Vagina (tissue), 2 donors: ENCODE measurements around the gene NDOR1. TPM values are rescaled to one million over a fixed set of nuclear protein-coding genes. Genes with fewer than 3 reads are reported as not detected.

Experiments
- DNase-seq, 2 donors: peaks; one replicate each; pipeline ENCODE4 v3.0.0-alpha.2; 2017; ENCODE audit errors: extremely low spot score in 2 of 2
- H3K27ac ChIP-seq: fragments of 200-600 bp; sonication (generic); one replicate; pipeline ENCODE4 v1.5.1; 2019
- H3K27me3 ChIP-seq: fragments of 200-600 bp; sonication (generic); one replicate; pipeline ENCODE4 v1.5.1; 2019
- H3K36me3 ChIP-seq, 2 donors: fragments of 200-600 bp; sonication (generic); one replicate each; pipeline ENCODE4 v1.5.1; 2017 to 2019
- H3K4me1 ChIP-seq: fragments of 200-600 bp; sonication (generic); one replicate; pipeline ENCODE4 v1.5.1; 2019
- H3K4me3 ChIP-seq, 2 donors: fragments of 200-600 bp; sonication (generic); 1 replicate in 1 of 2; 2 replicates in 1 of 2; pipeline ENCODE4 v1.5.1; 2016 to 2019
- H3K9me3 ChIP-seq: fragments of 200-600 bp; sonication (generic); one replicate; pipeline ENCODE4 v1.5.1; 2019
- CTCF ChIP-seq, 3 experiments: fragments of 450-650 bp in 2 of 3; fragments of 200-600 bp in 1 of 3; sonication (generic) in 1 of 3; IDR thresholded peaks; one replicate each; pipeline ENCODE4 v1.5.1; 2017 to 2019; ENCODE audit warnings: antibody characterized with exemption in 3 of 3, mild to moderate bottlenecking in 2 of 3, moderate library complexity in 2 of 3
- POLR2A ChIP-seq, 2 donors: fragments of 450-650 bp; IDR thresholded peaks; one replicate each; pipeline ENCODE4 v1.6.1; 2017; ENCODE audit warnings: antibody characterized with exemption in 2 of 2, mild to moderate bottlenecking in 2 of 2, moderate library complexity in 2 of 2
- POLR2AphosphoS5 ChIP-seq, 2 donors: sonication (generic); formaldehyde crosslinking; IDR thresholded peaks; one replicate each; pipeline ENCODE4 v1.9.0; 2017; ENCODE audit warnings: antibody characterized with exemption in 2 of 2, mild to moderate bottlenecking in 2 of 2, low read depth in 1 of 2; ENCODE audit not compliant: insufficient read depth in 1 of 2
- intact Hi-C: fragments of 100-400 bp; cut with DNase I; formaldehyde crosslinking; loops from one replicate; pipeline ENCODE4 v1.15.1; 2023
- total RNA-seq: library from RNA; depleted of rRNA; stranded (reverse); fragments of >200 nt; gene quantifications from one replicate; pipeline ENCODE4 v1.2.3, GENCODE V29; 2016

NDOR1 gene
- total RNA-seq, 1 donor from 2014 or later: 12.0 TPM

- Histone ChIP-seq H3K27ac (no peak overlapping the region), H3K4me1 (peaks cover 33% of the 10 kb centered on the region), H3K4me3 (peak overlapping the region; percentile 4 to 24), H3K36me3 (no peaks in the 10 kb centered on the region), H3K9me3 (no peaks in the 10 kb centered on the region), H3K27me3 (peaks cover 42% of the 10 kb centered on the region)
- no peak for DNase-seq
- no peak for TF ChIP-seq POLR2AphosphoS5 (IDR thresholded peaks at IDR 0.05; ENCODE audit: insufficient read depth in 1 of 2, low read depth in 1 of 2)
- TF ChIP-seq POLR2A (IDR thresholded peaks at IDR 0.05): no peak
- TF ChIP-seq CTCF (IDR thresholded peaks at IDR 0.05): no peak
- intact Hi-C loops: loop anchor here (10.0 kb wide), 1 partner anchor 252 kb away; no protein-coding TSS in a partner anchor
Observed at GRCh38 chr9:137162505-137163364, 42.8 kb upstream of the NDOR1 start.

GRCh38 chr9:137163365-137163715, 42.2 kb upstream of the NDOR1 start:
- Histone ChIP-seq H3K4me3 (peak overlapping the region; percentile 4 to 24), H3K4me1 (peaks cover 39% of the 10 kb centered on the region), H3K36me3 (no peaks in the 10 kb centered on the region), H3K27me3 (peaks cover 48% of the 10 kb centered on the region), H3K9me3 (no peaks in the 10 kb centered on the region), H3K27ac (no peak overlapping the region)
- no peak for DNase-seq
- no peak for TF ChIP-seq POLR2A (IDR thresholded peaks at IDR 0.05)
- TF ChIP-seq CTCF (IDR thresholded peaks at IDR 0.05): no peak
- no peak for TF ChIP-seq POLR2AphosphoS5 (IDR thresholded peaks at IDR 0.05; ENCODE audit: insufficient read depth in 1 of 2, low read depth in 1 of 2)
- intact Hi-C loops: loop anchor here (10.0 kb wide), 1 partner anchor 251 kb away; no protein-coding TSS in a partner anchor

GRCh38 chr9:137163805-137164204, 41.7 kb upstream of the NDOR1 start:
- Histone ChIP-seq H3K4me3 (no peak overlapping the region), H3K27me3 (peaks cover 49% of the 10 kb centered on the region), H3K27ac (no peak overlapping the region), H3K9me3 (no peaks in the 10 kb centered on the region), H3K4me1 (peaks cover 43% of the 10 kb centered on the region), H3K36me3 (no peaks in the 10 kb centered on the region)
- TF ChIP-seq POLR2A (IDR thresholded peaks at IDR 0.05) (no peak), POLR2AphosphoS5 (IDR thresholded peaks at IDR 0.05; ENCODE audit: insufficient read depth in 1 of 2, low read depth in 1 of 2) (no peak), CTCF (IDR thresholded peaks at IDR 0.05) (no peak)
- intact Hi-C loops: loop anchor here (10.0 kb wide), 1 partner anchor 251 kb away; no protein-coding TSS in a partner anchor
- DNase-seq: no peak

- intact Hi-C loops: loop anchor here (10.0 kb wide), 1 partner anchor 250 kb away; no protein-coding TSS in a partner anchor
- peaks cover 51% of the 10 kb centered on the region for H3K4me1 ChIP-seq
- DNase-seq: no peak
Observed at GRCh38 chr9:137164370-137165249, 40.9 kb upstream of the NDOR1 start.

More at GRCh38 chr9:137164370-137165249, 40.9 kb upstream of the NDOR1 start:
- no peaks in the 10 kb centered on the region for H3K9me3 ChIP-seq
- TF ChIP-seq POLR2AphosphoS5 (IDR thresholded peaks at IDR 0.05; ENCODE audit: insufficient read depth in 1 of 2, low read depth in 1 of 2) (no peak), CTCF (IDR thresholded peaks at IDR 0.05) (no peak), POLR2A (IDR thresholded peaks at IDR 0.05) (no peak)
- H3K27me3 ChIP-seq: peaks cover 44% of the 10 kb centered on the region
- H3K27ac ChIP-seq: no peak overlapping the region
- H3K4me3 ChIP-seq: no peak overlapping the region
- H3K36me3 ChIP-seq: no peaks in the 10 kb centered on the region
